GM23338 (cell line): ENCODE data around the gene OAT. TPM values are rescaled to one million over a fixed set of nuclear protein-coding genes. Genes with fewer than 3 reads are reported as not detected.

Experiments used
- ATAC-seq: fragments of 200-7000 bp; cut with Tn5 transposase; 3 replicates; pipeline ENCODE4 v1.9.1; 2020
- DNase-seq: peaks from one replicate; pipeline ENCODE4 v3.0.0-alpha.2; 2015; ENCODE audit warnings: low spot score
- H2AFZ ChIP-seq: fragments of 200-600 bp; sonication (generic); 2 replicates; pipeline ENCODE4 v1.8.0; 2016; ENCODE audit warnings: antibody characterized with exemption, mild to moderate bottlenecking, moderate library complexity
- H3F3A ChIP-seq: fragments of 200-600 bp; sonication (generic); replicated peaks from 2 replicates; pipeline ENCODE4 v1.8.0; 2017; ENCODE audit warnings: antibody characterized with exemption, mixed run types, low read depth
- H3K27ac ChIP-seq: fragments of 200-600 bp; sonication (generic); 2 replicates; pipeline ENCODE4 v1.6.1; 2016; ENCODE audit warnings: low read depth
- H3K27me3 ChIP-seq: fragments of 200-600 bp; sonication (generic); 2 replicates; pipeline ENCODE4 v1.8.0; 2016; ENCODE audit warnings: mild to moderate bottlenecking, mixed run types, moderate library complexity; ENCODE audit not compliant: insufficient read depth
- H3K36me3 ChIP-seq: fragments of 200-600 bp; sonication (generic); 2 replicates; pipeline ENCODE4 v1.8.0; 2016; ENCODE audit warnings: mild to moderate bottlenecking; ENCODE audit not compliant: insufficient read depth
- H3K4me1 ChIP-seq: fragments of 200-600 bp; sonication (generic); 2 replicates; pipeline ENCODE4 v1.8.0; 2016; ENCODE audit warnings: mild to moderate bottlenecking, moderate library complexity; ENCODE audit not compliant: insufficient read depth
- H3K4me2 ChIP-seq: fragments of 200-600 bp; sonication (generic); 2 replicates; pipeline ENCODE4 v1.7.1; 2017; ENCODE audit warnings: mixed run types
- H3K4me3 ChIP-seq: fragments of 200-600 bp; sonication (generic); 2 replicates; pipeline ENCODE4 v1.6.1; 2016; ENCODE audit warnings: mixed run types
- H3K79me2 ChIP-seq: fragments of 200-600 bp; sonication (generic); replicated peaks from 2 replicates; pipeline ENCODE4 v1.8.0; 2017; ENCODE audit warnings: mild to moderate bottlenecking; ENCODE audit not compliant: insufficient read depth
- H3K9me2 ChIP-seq: fragments of 200-600 bp; sonication (generic); 2 replicates; pipeline ENCODE4 v1.8.0; 2017; ENCODE audit not compliant: insufficient read depth
- H4K20me1 ChIP-seq: fragments of 200-600 bp; sonication (generic); replicated peaks from 2 replicates; pipeline ENCODE4 v1.8.0; 2017; ENCODE audit warnings: mild to moderate bottlenecking; ENCODE audit not compliant: insufficient read depth
- H3K27ac Mint-ChIP-seq: 2 replicates; pipeline ENCODE4 v1.8.0; 2020; ENCODE audit warnings: inconsistent platforms, mild to moderate bottlenecking, moderate library complexity, mixed read lengths
- H3K27me3 Mint-ChIP-seq: 3 replicates; pipeline ENCODE4 v1.8.0; 2022; ENCODE audit warnings: low read depth, mild to moderate bottlenecking, moderate library complexity, mixed read lengths, inconsistent platforms; ENCODE audit not compliant: insufficient read depth, poor library complexity
- H3K36me3 Mint-ChIP-seq: 3 replicates; pipeline ENCODE4 v1.8.0; 2021; ENCODE audit warnings: low read depth, mild to moderate bottlenecking, inconsistent platforms, moderate library complexity, mixed read lengths
- H3K4me1 Mint-ChIP-seq: 3 replicates; pipeline ENCODE4 v1.8.0; 2020; ENCODE audit warnings: mild to moderate bottlenecking, inconsistent platforms, mixed read lengths
- H3K4me3 Mint-ChIP-seq: 3 replicates; pipeline ENCODE4 v1.8.0; 2021; ENCODE audit warnings: moderate library complexity, mild to moderate bottlenecking, inconsistent platforms, mixed read lengths
- H3K9me3 Mint-ChIP-seq: 3 replicates; pipeline ENCODE4 v1.8.0; 2020; ENCODE audit warnings: moderate library complexity, mild to moderate bottlenecking, inconsistent platforms, mixed read lengths
- CREB1 ChIP-seq: fragments of 250-450 bp; sonication (Bioruptor Pico); IDR thresholded peaks from 2 replicates; pipeline ENCODE4 v1.5.0; 2020; ENCODE audit warnings: low read depth, mild to moderate bottlenecking, moderate library complexity
- EZH2 ChIP-seq: fragments of 200-600 bp; sonication (generic); IDR thresholded peaks from one replicate; pipeline ENCODE4 v1.8.0; 2017; ENCODE audit warnings: antibody characterized with exemption, mild to moderate bottlenecking, low read depth; ENCODE audit not compliant: unreplicated experiment
- EZH2phosphoT487 ChIP-seq: fragments of 200-600 bp; sonication (generic); IDR thresholded peaks from one replicate; pipeline ENCODE4 v1.8.1; 2018; ENCODE audit warnings: antibody characterized with exemption; ENCODE audit not compliant: unreplicated experiment
- JUNB ChIP-seq: IDR thresholded peaks from one replicate; pipeline ENCODE4 v1.6.1; 2016; ENCODE audit warnings: antibody characterized with exemption; ENCODE audit not compliant: unreplicated experiment
- NANOG ChIP-seq: IDR thresholded peaks from 2 replicates; pipeline ENCODE4 v1.6.1; 2016; ENCODE audit warnings: antibody characterized with exemption, borderline replicate concordance
- POLR2AphosphoS5 ChIP-seq: IDR thresholded peaks from 2 replicates; pipeline ENCODE4 v1.6.1; 2016; ENCODE audit warnings: antibody characterized with exemption, low read depth
- STAT1 ChIP-seq: IDR thresholded peaks from one replicate; pipeline ENCODE4 v1.6.1; 2016; ENCODE audit warnings: antibody characterized with exemption; ENCODE audit not compliant: unreplicated experiment
- ZNF114 ChIP-seq: fragments of 250-450 bp; sonication (Bioruptor Pico); IDR thresholded peaks from 2 replicates; pipeline ENCODE4 v1.5.0; 2020; ENCODE audit warnings: mild to moderate bottlenecking, moderate library complexity
- ZNF331 ChIP-seq: fragments of 250-450 bp; sonication (Bioruptor Pico); IDR thresholded peaks from 2 replicates; pipeline ENCODE4 v1.5.0; 2020; ENCODE audit warnings: low read depth, mild to moderate bottlenecking, moderate library complexity
- polyA plus RNA-seq: library from polyadenylated mRNA; unstranded; fragments of >200 nt; fragmentation: Nextera tagmentation; extraction: Ambion mirVana; gene quantifications from 2 replicates; pipeline ENCODE4 v1.2.1, GENCODE V29; 2016
- total RNA-seq: library from RNA; depleted of rRNA; stranded (reverse); fragments of >200 nt; shearing (Covaris generic); gene quantifications from 2 replicates; pipeline ENCODE4 v1.2.3, GENCODE V29; 2014
- TF ChIP-seq, protein P1 (sequence below): IDR thresholded peaks from one replicate; pipeline ENCODE4 v1.6.1; 2018; ENCODE audit warnings: antibody characterized with exemption; ENCODE audit not compliant: unreplicated experiment
- TF ChIP-seq, protein P2 (sequence below), 2 experiments: fragments of 200-600 bp in 1 of 2; sonication (generic) in 1 of 2; conservative IDR thresholded peaks; 2 replicates each; pipeline versions ENCODE4 v1.5.1 to v1.6.1; 2016 to 2017; ENCODE audit warnings: antibody characterized with exemption in 2 of 2, low read depth in 2 of 2, mild to moderate bottlenecking in 2 of 2, moderate library complexity in 1 of 2
- TF ChIP-seq, protein P3 (sequence below): fragments of 250-450 bp; sonication (Bioruptor Pico); IDR thresholded peaks from 2 replicates; pipeline ENCODE4 v1.5.0; 2020; ENCODE audit warnings: mild to moderate bottlenecking, moderate library complexity
- TF ChIP-seq, protein P4 (sequence below): IDR thresholded peaks from 2 replicates; pipeline ENCODE4 v1.6.1; 2016; ENCODE audit warnings: antibody characterized with exemption

The OAT gene
- total and polyA plus RNA-seq, 2 experiments from 2014 or later, result 131 to 139 TPM

DNA sequence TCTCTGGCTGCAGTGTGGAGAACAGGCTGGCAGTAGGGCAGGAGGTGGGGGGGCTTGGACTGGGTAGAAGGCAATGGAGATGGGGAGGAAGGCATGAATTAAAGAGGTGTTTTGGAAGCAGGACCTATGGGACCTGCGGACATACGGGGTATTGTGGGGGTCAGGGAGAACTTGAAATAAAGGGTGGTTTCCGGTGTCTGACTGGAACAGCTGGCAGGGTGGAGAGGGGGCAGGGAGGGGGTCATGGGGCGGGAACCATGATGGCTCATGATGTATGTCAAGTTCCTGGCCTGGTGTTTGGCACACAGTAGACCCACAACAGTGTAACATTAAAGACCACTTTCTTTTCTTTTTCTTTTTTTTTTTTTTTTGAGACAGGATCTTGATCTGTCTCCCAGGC, 48.4 kb upstream of the OAT start:
- Histone ChIP-seq H3K4me2 (peak overlapping the region; percentile 67; the same call in 1 of the 2 replicates), H4K20me1 (no peaks in the 10 kb centered on the region), H3K36me3 (peaks cover 4% of the 10 kb centered on the region; the same call in 1 of the 2 replicates), H3K4me1 (peaks cover 76% of the 10 kb centered on the region), H3K27ac (no peak overlapping the region), H3K4me3 (no peak overlapping the region), H3K27me3 (no peaks in the 10 kb centered on the region), H3F3A (peaks cover 24% of the 10 kb centered on the region), H3K9me2 (no peaks in the 10 kb centered on the region), H2AFZ (no peak overlapping the region), H3K79me2 (peaks cover 35% of the 10 kb centered on the region)
- no peak for ATAC-seq
- Mint-ChIP-seq H3K27me3 (peaks cover 20% of the 10 kb centered on the region), H3K36me3 (peaks cover 15% of the 10 kb centered on the region), H3K4me3 (peak overlapping the region; percentile 20; the same call in 1 of the 3 replicates), H3K27ac (peak overlapping the region; percentile 85; the same call in 1 of the 2 replicates), H3K9me3 (no peaks in the 10 kb centered on the region), H3K4me1 (peaks cover 67% of the 10 kb centered on the region)
- DNase-seq, result no peak
- TF ChIP-seq EZH2 (no peak), STAT1 (no peak), JUNB (no peak), ZNF114 (CRISPR knock-in tag) (no peak), NANOG (no peak), POLR2AphosphoS5 (no peak), CREB1 (CRISPR knock-in tag) (no peak), EZH2phosphoT487 (no peak), ZNF331 (CRISPR knock-in tag) (no peak)
- TF ChIP-seq, protein P1, sequence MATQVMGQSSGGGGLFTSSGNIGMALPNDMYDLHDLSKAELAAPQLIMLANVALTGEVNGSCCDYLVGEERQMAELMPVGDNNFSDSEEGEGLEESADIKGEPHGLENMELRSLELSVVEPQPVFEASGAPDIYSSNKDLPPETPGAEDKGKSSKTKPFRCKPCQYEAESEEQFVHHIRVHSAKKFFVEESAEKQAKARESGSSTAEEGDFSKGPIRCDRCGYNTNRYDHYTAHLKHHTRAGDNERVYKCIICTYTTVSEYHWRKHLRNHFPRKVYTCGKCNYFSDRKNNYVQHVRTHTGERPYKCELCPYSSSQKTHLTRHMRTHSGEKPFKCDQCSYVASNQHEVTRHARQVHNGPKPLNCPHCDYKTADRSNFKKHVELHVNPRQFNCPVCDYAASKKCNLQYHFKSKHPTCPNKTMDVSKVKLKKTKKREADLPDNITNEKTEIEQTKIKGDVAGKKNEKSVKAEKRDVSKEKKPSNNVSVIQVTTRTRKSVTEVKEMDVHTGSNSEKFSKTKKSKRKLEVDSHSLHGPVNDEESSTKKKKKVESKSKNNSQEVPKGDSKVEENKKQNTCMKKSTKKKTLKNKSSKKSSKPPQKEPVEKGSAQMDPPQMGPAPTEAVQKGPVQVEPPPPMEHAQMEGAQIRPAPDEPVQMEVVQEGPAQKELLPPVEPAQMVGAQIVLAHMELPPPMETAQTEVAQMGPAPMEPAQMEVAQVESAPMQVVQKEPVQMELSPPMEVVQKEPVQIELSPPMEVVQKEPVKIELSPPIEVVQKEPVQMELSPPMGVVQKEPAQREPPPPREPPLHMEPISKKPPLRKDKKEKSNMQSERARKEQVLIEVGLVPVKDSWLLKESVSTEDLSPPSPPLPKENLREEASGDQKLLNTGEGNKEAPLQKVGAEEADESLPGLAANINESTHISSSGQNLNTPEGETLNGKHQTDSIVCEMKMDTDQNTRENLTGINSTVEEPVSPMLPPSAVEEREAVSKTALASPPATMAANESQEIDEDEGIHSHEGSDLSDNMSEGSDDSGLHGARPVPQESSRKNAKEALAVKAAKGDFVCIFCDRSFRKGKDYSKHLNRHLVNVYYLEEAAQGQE, result no peak
- TF ChIP-seq, protein P2, sequence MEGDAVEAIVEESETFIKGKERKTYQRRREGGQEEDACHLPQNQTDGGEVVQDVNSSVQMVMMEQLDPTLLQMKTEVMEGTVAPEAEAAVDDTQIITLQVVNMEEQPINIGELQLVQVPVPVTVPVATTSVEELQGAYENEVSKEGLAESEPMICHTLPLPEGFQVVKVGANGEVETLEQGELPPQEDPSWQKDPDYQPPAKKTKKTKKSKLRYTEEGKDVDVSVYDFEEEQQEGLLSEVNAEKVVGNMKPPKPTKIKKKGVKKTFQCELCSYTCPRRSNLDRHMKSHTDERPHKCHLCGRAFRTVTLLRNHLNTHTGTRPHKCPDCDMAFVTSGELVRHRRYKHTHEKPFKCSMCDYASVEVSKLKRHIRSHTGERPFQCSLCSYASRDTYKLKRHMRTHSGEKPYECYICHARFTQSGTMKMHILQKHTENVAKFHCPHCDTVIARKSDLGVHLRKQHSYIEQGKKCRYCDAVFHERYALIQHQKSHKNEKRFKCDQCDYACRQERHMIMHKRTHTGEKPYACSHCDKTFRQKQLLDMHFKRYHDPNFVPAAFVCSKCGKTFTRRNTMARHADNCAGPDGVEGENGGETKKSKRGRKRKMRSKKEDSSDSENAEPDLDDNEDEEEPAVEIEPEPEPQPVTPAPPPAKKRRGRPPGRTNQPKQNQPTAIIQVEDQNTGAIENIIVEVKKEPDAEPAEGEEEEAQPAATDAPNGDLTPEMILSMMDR (conservative IDR thresholded peaks at IDR 0.05; ENCODE audit: low read depth in 2 of 2), result no peak
- TF ChIP-seq, protein P3, sequence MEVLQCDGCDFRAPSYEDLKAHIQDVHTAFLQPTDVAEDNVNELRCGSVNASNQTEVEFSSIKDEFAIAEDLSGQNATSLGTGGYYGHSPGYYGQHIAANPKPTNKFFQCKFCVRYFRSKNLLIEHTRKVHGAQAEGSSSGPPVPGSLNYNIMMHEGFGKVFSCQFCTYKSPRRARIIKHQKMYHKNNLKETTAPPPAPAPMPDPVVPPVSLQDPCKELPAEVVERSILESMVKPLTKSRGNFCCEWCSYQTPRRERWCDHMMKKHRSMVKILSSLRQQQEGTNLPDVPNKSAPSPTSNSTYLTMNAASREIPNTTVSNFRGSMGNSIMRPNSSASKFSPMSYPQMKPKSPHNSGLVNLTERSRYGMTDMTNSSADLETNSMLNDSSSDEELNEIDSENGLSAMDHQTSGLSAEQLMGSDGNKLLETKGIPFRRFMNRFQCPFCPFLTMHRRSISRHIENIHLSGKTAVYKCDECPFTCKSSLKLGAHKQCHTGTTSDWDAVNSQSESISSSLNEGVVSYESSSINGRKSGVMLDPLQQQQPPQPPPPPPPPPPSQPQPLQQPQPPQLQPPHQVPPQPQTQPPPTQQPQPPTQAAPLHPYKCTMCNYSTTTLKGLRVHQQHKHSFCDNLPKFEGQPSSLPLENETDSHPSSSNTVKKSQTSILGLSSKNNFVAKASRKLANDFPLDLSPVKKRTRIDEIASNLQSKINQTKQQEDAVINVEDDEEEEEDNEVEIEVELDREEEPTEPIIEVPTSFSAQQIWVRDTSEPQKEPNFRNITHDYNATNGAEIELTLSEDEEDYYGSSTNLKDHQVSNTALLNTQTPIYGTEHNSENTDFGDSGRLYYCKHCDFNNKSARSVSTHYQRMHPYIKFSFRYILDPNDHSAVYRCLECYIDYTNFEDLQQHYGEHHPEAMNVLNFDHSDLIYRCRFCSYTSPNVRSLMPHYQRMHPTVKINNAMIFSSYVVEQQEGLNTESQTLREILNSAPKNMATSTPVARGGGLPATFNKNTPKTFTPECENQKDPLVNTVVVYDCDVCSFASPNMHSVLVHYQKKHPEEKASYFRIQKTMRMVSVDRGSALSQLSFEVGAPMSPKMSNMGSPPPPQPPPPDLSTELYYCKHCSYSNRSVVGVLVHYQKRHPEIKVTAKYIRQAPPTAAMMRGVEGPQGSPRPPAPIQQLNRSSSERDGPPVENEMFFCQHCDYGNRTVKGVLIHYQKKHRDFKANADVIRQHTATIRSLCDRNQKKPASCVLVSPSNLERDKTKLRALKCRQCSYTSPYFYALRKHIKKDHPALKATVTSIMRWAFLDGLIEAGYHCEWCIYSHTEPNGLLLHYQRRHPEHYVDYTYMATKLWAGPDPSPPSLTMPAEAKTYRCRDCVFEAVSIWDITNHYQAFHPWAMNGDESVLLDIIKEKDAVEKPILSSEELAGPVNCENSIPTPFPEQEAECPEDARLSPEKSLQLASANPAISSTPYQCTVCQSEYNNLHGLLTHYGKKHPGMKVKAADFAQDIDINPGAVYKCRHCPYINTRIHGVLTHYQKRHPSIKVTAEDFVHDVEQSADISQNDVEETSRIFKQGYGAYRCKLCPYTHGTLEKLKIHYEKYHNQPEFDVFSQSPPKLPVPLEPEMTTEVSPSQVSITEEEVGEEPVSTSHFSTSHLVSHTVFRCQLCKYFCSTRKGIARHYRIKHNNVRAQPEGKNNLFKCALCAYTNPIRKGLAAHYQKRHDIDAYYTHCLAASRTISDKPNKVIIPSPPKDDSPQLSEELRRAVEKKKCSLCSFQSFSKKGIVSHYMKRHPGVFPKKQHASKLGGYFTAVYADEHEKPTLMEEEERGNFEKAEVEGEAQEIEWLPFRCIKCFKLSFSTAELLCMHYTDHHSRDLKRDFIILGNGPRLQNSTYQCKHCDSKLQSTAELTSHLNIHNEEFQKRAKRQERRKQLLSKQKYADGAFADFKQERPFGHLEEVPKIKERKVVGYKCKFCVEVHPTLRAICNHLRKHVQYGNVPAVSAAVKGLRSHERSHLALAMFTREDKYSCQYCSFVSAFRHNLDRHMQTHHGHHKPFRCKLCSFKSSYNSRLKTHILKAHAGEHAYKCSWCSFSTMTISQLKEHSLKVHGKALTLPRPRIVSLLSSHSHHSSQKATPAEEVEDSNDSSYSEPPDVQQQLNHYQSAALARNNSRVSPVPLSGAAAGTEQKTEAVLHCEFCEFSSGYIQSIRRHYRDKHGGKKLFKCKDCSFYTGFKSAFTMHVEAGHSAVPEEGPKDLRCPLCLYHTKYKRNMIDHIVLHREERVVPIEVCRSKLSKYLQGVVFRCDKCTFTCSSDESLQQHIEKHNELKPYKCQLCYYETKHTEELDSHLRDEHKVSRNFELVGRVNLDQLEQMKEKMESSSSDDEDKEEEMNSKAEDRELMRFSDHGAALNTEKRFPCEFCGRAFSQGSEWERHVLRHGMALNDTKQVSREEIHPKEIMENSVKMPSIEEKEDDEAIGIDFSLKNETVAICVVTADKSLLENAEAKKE (CRISPR knock-in tag), result no peak
- TF ChIP-seq, protein P4, sequence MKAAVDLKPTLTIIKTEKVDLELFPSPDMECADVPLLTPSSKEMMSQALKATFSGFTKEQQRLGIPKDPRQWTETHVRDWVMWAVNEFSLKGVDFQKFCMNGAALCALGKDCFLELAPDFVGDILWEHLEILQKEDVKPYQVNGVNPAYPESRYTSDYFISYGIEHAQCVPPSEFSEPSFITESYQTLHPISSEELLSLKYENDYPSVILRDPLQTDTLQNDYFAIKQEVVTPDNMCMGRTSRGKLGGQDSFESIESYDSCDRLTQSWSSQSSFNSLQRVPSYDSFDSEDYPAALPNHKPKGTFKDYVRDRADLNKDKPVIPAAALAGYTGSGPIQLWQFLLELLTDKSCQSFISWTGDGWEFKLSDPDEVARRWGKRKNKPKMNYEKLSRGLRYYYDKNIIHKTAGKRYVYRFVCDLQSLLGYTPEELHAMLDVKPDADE, result no peak
